ENCODE data around the gene FES.

GRCh38 chr15:90909976-90910375, 25.7 kb downstream of the FES start:
- no peak for TF ChIP-seq MXI1 (IDR thresholded peaks at IDR 0.05; ENCODE audit: low read depth, low read length)
- no peak for TF ChIP-seq EP300 (IDR thresholded peaks at IDR 0.05; ENCODE audit: borderline replicate concordance in 1 of 2, low read depth in 1 of 2, low read length in 1 of 2)
- no peak for TF ChIP-seq GATA2 (CRISPR knock-in tag; IDR thresholded peaks at IDR 0.05)
- no peak for TF ChIP-seq ZBTB33 (IDR thresholded peaks at IDR 0.05; ENCODE audit: borderline replicate concordance, low read depth)
- TF ChIP-seq, protein P1, sequence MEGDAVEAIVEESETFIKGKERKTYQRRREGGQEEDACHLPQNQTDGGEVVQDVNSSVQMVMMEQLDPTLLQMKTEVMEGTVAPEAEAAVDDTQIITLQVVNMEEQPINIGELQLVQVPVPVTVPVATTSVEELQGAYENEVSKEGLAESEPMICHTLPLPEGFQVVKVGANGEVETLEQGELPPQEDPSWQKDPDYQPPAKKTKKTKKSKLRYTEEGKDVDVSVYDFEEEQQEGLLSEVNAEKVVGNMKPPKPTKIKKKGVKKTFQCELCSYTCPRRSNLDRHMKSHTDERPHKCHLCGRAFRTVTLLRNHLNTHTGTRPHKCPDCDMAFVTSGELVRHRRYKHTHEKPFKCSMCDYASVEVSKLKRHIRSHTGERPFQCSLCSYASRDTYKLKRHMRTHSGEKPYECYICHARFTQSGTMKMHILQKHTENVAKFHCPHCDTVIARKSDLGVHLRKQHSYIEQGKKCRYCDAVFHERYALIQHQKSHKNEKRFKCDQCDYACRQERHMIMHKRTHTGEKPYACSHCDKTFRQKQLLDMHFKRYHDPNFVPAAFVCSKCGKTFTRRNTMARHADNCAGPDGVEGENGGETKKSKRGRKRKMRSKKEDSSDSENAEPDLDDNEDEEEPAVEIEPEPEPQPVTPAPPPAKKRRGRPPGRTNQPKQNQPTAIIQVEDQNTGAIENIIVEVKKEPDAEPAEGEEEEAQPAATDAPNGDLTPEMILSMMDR (IDR thresholded peaks at IDR 0.05): no peak
- TF ChIP-seq SMC3 (IDR thresholded peaks at IDR 0.05; ENCODE audit: low read depth, low read length): no peak
- no peak for TF ChIP-seq GABPA (IDR thresholded peaks at IDR 0.05; ENCODE audit: low read depth)
- TF ChIP-seq POLR2AphosphoS5 (IDR thresholded peaks at IDR 0.05; ENCODE audit: low read depth, low read length): no peak
- no peak for TF ChIP-seq RAD21 (IDR thresholded peaks at IDR 0.05; ENCODE audit: low read length)
- TF ChIP-seq, protein P2, sequence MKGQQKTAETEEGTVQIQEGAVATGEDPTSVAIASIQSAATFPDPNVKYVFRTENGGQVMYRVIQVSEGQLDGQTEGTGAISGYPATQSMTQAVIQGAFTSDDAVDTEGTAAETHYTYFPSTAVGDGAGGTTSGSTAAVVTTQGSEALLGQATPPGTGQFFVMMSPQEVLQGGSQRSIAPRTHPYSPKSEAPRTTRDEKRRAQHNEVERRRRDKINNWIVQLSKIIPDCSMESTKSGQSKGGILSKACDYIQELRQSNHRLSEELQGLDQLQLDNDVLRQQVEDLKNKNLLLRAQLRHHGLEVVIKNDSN (IDR thresholded peaks at IDR 0.05; ENCODE audit: borderline replicate concordance, low read depth): no peak
- no peak for TF ChIP-seq RFX5 (IDR thresholded peaks at IDR 0.05; ENCODE audit: low read length)
- no peak for TF ChIP-seq ELF1 (IDR thresholded peaks at IDR 0.05)
- no peak for TF ChIP-seq TAF1 (IDR thresholded peaks at IDR 0.05; ENCODE audit: borderline replicate concordance, low read depth, low read length)
